ENCODE data around the gene RRM2.

GRCh38 chr2:10175441-10175840 is 52.9 kb downstream of the RRM2 start:
- TF ChIP-seq, protein P1, sequence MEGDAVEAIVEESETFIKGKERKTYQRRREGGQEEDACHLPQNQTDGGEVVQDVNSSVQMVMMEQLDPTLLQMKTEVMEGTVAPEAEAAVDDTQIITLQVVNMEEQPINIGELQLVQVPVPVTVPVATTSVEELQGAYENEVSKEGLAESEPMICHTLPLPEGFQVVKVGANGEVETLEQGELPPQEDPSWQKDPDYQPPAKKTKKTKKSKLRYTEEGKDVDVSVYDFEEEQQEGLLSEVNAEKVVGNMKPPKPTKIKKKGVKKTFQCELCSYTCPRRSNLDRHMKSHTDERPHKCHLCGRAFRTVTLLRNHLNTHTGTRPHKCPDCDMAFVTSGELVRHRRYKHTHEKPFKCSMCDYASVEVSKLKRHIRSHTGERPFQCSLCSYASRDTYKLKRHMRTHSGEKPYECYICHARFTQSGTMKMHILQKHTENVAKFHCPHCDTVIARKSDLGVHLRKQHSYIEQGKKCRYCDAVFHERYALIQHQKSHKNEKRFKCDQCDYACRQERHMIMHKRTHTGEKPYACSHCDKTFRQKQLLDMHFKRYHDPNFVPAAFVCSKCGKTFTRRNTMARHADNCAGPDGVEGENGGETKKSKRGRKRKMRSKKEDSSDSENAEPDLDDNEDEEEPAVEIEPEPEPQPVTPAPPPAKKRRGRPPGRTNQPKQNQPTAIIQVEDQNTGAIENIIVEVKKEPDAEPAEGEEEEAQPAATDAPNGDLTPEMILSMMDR (IDR thresholded peaks at IDR 0.05): no peak
- no peak for TF ChIP-seq POLR2A (IDR thresholded peaks at IDR 0.05)

Data from stomach (tissue), 4 donors.